HEK293T (cell line): ENCODE results near the gene EDC4.
"Not testable (repeated sequence)": the region's sequence is repeated elsewhere in the genome, so short reads cannot be mapped to it uniquely, and the experiment has no call there.

Experiments
- CTCF ChIA-PET: fragments of 350-600 bp; formaldehyde crosslinking; extraction: SDS; loops from one replicate; lab custom pipeline; 2021; ENCODE audit warnings: antibody characterized with exemption, inconsistent platforms; lab: Yijun Ruan, JAX
- POLR2A ChIA-PET: fragments of 350-600 bp; formaldehyde crosslinking; extraction: SDS; loops from one replicate; lab custom pipeline; 2020; ENCODE audit warnings: antibody characterized with exemption, inconsistent platforms; lab: Yijun Ruan, JAX
- DNase-seq: peaks from one replicate; pipeline ENCODE4 v3.0.0; 2012; ENCODE audit warnings: mixed read lengths; ENCODE audit errors: extremely low spot score
- ARNT ChIP-seq: fragments of 450-650 bp; IDR thresholded peaks from 2 replicates; pipeline ENCODE4 v1.6.1; 2017; ENCODE audit warnings: mild to moderate bottlenecking
- BHLHE40 ChIP-seq: fragments of 450-650 bp; IDR thresholded peaks from 2 replicates; pipeline ENCODE4 v1.6.1; 2016; ENCODE audit warnings: mild to moderate bottlenecking, moderate library complexity, borderline replicate concordance
- CTBP1 ChIP-seq: fragments of 450-650 bp; IDR thresholded peaks from 2 replicates; pipeline ENCODE4 v1.6.1; 2016; ENCODE audit warnings: borderline replicate concordance
- ELF4 ChIP-seq: fragments of 450-650 bp; IDR thresholded peaks from 2 replicates; pipeline ENCODE4 v1.6.1; 2017; ENCODE audit warnings: antibody characterized with exemption
- FOXA1 ChIP-seq: fragments of 450-650 bp; IDR thresholded peaks from 2 replicates; pipeline ENCODE4 v1.6.1; 2016; ENCODE audit warnings: mild to moderate bottlenecking
- FOXK2 ChIP-seq: fragments of 450-650 bp; IDR thresholded peaks from 2 replicates; pipeline ENCODE4 v1.6.1; 2016; ENCODE audit warnings: mild to moderate bottlenecking
- FOXM1 ChIP-seq: fragments of 450-650 bp; IDR thresholded peaks from 2 replicates; pipeline ENCODE4 v1.6.1; 2017; ENCODE audit warnings: mild to moderate bottlenecking, borderline replicate concordance
- HDGF ChIP-seq: fragments of 450-650 bp; IDR thresholded peaks from 2 replicates; pipeline ENCODE4 v1.6.1; 2017; ENCODE audit warnings: antibody characterized with exemption, borderline replicate concordance
- L3MBTL2 ChIP-seq: fragments of 450-650 bp; conservative IDR thresholded peaks from 2 replicates; pipeline ENCODE4 v1.6.1; 2016; ENCODE audit warnings: mild to moderate bottlenecking
- LEF1 ChIP-seq: fragments of 450-650 bp; IDR thresholded peaks from 2 replicates; pipeline ENCODE4 v1.6.1; 2017; ENCODE audit warnings: mild to moderate bottlenecking, borderline replicate concordance
- NFRKB ChIP-seq: fragments of 450-650 bp; IDR thresholded peaks from 2 replicates; pipeline ENCODE4 v1.6.1; 2016; ENCODE audit warnings: mild to moderate bottlenecking, moderate library complexity
- SP1 ChIP-seq: fragments of 450-650 bp; IDR thresholded peaks from 2 replicates; pipeline ENCODE4 v1.6.1; 2017
- SUZ12 ChIP-seq: fragments of 450-650 bp; IDR thresholded peaks from 2 replicates; pipeline ENCODE4 v1.6.1; 2016; ENCODE audit warnings: mild to moderate bottlenecking
- TARDBP ChIP-seq: fragments of 450-650 bp; IDR thresholded peaks from 2 replicates; pipeline ENCODE4 v1.6.1; 2016
- ZNF384 ChIP-seq: fragments of 450-650 bp; IDR thresholded peaks from 2 replicates; pipeline ENCODE4 v1.6.1; 2016
- TF ChIP-seq, protein P1 (sequence below): fragments of 450-650 bp; IDR thresholded peaks from 2 replicates; pipeline ENCODE4 v1.6.1; 2016

The EDC4 gene

GRCh38 chr16:67858500-67858899, 14.4 kb upstream of the EDC4 start:
- TF ChIP-seq LEF1 (no peak), FOXA1 (no peak), BHLHE40 (no peak), SUZ12 (no peak), ZNF384 (no peak), HDGF (no peak), ARNT (no peak), CTBP1 (no peak), SP1 (no peak), TARDBP (no peak), FOXM1 (no peak), L3MBTL2 (no peak), FOXK2 (no peak), ELF4 (no peak), NFRKB (no peak)
- TF ChIP-seq, protein P1, sequence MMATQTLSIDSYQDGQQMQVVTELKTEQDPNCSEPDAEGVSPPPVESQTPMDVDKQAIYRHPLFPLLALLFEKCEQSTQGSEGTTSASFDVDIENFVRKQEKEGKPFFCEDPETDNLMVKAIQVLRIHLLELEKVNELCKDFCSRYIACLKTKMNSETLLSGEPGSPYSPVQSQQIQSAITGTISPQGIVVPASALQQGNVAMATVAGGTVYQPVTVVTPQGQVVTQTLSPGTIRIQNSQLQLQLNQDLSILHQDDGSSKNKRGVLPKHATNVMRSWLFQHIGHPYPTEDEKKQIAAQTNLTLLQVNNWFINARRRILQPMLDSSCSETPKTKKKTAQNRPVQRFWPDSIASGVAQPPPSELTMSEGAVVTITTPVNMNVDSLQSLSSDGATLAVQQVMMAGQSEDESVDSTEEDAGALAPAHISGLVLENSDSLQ: no peak
- no peak for DNase-seq
- POLR2A ChIA-PET: no interaction called here
- CTCF ChIA-PET: no interaction called here

DNA sequence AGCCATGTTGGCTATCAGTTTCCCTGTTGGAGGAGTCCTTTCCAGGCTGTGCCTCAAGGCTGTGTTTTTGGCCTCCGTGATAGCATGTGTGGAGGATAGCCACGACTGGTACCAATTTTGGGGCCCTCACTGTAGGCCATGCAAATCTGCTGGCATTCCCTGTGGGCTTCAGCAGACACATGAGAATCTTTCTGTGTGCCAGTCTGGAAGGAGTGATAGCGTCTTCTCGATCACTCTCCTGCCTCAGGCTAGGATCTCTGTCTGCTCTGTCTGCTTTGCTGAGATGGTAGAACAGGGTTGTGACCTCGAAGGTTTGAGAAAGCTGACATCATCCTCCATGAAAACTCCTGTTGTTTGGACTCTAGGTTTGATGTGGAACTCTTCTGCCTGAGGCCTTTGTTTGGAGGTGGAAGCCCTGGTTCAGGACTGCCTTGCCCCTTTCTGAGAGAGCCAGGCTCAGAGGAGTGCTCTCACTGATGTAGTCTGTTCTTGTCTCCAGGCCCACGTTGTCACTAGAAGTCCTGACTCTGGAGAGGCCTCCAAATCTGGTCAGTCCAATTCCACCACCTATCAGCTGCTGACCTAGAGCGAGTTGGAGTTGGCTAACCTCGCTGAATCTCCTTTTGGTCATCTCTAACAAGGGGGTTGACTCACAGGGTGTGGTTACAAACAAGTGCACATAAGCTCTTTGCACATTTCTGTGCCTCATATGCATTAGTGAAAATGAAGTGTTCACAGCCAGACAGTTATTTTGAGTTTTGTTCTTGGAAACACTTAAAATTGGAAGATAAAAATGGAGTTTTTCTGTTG, 12.1 kb upstream of the EDC4 start:
- TF ChIP-seq L3MBTL2 (no peak), NFRKB (no peak), CTBP1 (no peak), ARNT (no peak), TARDBP (no peak), HDGF (no peak)
- TF ChIP-seq, protein P1: no peak
- CTCF ChIA-PET: no interaction called here
- DNase-seq: no peak
- POLR2A ChIA-PET: interaction anchor here (1.6 kb wide), 1 partner anchor 14 kb away, joined by 4 read pairs; the partner anchor contains the start of gene NUTF2

DNA sequence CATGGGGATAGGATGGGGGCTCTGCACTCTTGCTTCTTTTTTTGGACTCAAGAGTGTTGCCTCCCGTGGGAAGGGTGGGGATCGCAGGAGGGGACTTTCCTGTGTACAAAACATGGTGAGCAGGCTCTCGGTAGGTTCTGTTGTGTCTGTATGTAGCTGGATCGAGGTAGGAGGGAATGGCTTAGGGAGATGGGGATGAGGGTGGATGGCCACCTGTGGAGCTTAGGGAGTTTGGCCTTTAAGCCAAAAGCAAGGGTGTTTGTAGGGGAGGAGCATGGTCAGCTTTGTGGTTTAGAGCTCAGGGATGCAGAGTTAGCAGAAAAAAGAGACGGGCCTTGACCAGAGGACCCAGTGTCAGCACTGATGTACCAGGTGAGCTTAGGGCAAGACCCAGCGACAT, 11.0 kb upstream of the EDC4 start:
- DNase-seq: no peak
- TF ChIP-seq ARNT (no peak), SP1 (no peak), FOXA1 (no peak), BHLHE40 (no peak), ELF4 (no peak), SUZ12 (no peak)
- CTCF ChIA-PET: interaction anchor here (3.2 kb wide), 1 partner anchor 46 kb away, joined by 12 read pairs; no protein-coding TSS in a partner anchor
- POLR2A ChIA-PET: interaction anchor here (0.8 to 1.4 kb wide), 2 partner anchors 11 to 28 kb away, joined by 3 read pairs; no protein-coding TSS in a partner anchor

DNA sequence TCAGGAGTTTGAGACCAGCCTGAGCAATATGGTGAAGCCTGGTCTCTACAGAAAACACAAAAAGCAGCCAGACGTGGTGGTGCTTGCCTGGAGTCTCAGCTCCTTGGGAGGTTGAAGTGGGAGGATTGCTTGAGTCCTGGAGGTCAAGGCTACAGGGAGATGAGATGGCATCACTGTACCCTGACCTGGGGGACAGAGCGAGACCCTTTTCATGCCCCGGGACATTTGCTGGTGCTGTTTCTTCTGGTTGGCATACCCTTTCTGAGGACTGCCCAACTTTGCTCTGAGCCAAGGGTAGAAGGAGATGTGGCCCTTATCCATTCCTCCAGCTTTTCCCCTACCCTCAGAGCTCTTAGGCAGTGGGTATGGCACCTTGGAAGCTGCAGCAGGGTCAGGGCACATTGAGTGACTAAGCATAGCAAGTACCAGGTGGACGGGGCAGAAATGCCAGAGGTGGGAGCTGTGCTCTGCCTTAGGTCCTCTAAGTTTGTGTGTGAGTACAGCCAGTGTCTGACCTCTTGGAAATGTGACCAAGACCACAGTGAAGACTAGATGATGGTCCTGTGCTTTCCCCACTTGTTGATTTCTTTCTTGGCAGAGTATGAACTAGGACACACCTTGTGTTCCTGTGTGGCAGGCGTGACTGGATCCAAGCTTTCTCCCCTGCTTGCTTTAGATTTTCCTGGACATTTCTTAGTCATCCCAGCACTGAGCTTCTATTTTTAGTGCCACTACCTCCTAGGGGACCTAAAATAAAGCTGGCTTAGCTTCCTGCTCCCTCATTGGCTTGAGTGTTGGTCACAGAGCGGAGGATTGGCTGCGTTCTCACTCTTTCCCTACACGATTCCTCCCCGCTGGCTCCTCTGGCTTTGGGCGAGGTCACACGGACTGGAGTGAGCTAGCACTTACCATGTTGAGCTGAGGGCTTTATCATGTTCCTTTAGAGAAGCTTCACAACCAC, 9.9 kb upstream of the EDC4 start:
- DNase-seq: no peak
- POLR2A ChIA-PET: interaction anchor here (0.8 to 1.6 kb wide), 4 partner anchors 10 to 300 kb away, joined by 3 to 4 read pairs (median 3); partner anchors contain the start of genes CTCF and EDC4
- CTCF ChIA-PET: interaction anchor here (0.6 to 3.2 kb wide), 4 partner anchors 47 to 342 kb away, joined by 3 to 12 read pairs (median 4); no protein-coding TSS in a partner anchor
- TF ChIP-seq BHLHE40: no peak
- TF ChIP-seq, protein P1: no peak
- no peak for TF ChIP-seq FOXK2
- TF ChIP-seq ARNT: no peak
- TF ChIP-seq LEF1: no peak
- TF ChIP-seq FOXA1: no peak
- TF ChIP-seq NFRKB: no peak
- TF ChIP-seq L3MBTL2: no peak
- TF ChIP-seq SP1: no peak
- no peak for TF ChIP-seq ELF4
- TF ChIP-seq CTBP1: no peak
- no peak for TF ChIP-seq SUZ12
- no peak for TF ChIP-seq HDGF
- no peak for TF ChIP-seq ZNF384
- no peak for TF ChIP-seq FOXM1

GRCh38 chr16:67864044-67864443, 8.8 kb upstream of the EDC4 start:
- ChIA-PET CTCF (interaction anchor here (0.6 to 3.2 kb wide), 2 partner anchors 48 to 343 kb away, joined by 4 to 12 read pairs; no protein-coding TSS in a partner anchor), POLR2A (interaction anchor here (1.3 to 1.6 kb wide), 2 partner anchors 9 to 19 kb away, joined by 4 to 5 read pairs; partner anchors contain the start of gene EDC4)
- DNase-seq: not testable (repeated sequence)
